Mesothelial cell of epicardium (in vitro differentiated cells): ENCODE data around the gene ACAD8. TPM values are rescaled to one million over a fixed set of nuclear protein-coding genes. Genes with fewer than 3 reads are reported as not detected.

Experiments
- DNase-seq, 2 experiments: peaks; one replicate each; pipeline ENCODE4 v3.0.0; 2021; ENCODE audit warnings: low spot score in 2 of 2; ENCODE audit not compliant: unreplicated experiment in 2 of 2
- H3K27ac Mint-ChIP-seq: 2 replicates; pipeline ENCODE4 v1.8.0; 2021; ENCODE audit warnings: mixed read lengths
- H3K27me3 Mint-ChIP-seq: 2 replicates; pipeline ENCODE4 v1.8.0; 2021; ENCODE audit warnings: low read depth, mixed read lengths
- H3K36me3 Mint-ChIP-seq: 2 replicates; pipeline ENCODE4 v1.8.0; 2021; ENCODE audit warnings: mixed read lengths
- H3K4me1 Mint-ChIP-seq: 2 replicates; pipeline ENCODE4 v1.8.0; 2021; ENCODE audit warnings: mixed read lengths
- H3K4me3 Mint-ChIP-seq: 2 replicates; pipeline ENCODE4 v1.8.0; 2021; ENCODE audit warnings: mild to moderate bottlenecking, moderate library complexity, mixed read lengths
- H3K9me3 Mint-ChIP-seq: 2 replicates; pipeline ENCODE4 v1.8.0; 2021; ENCODE audit warnings: mixed read lengths
- CTCF ChIP-seq: fragments of 200-600 bp; sonication (generic); IDR thresholded peaks from one replicate; pipeline ENCODE4 v1.5.0; 2021; ENCODE audit warnings: antibody characterized with exemption; ENCODE audit not compliant: unreplicated experiment
- total RNA-seq: library from RNA; stranded (reverse); gene quantifications from 3 replicates; pipeline ENCODE4 v1.2.1, GENCODE V29; 2021

ACAD8 gene
- total RNA-seq, 1 donor from 2014 or later = 23.1 TPM

- Mint-ChIP-seq H3K27me3 (no peaks in the 10 kb centered on the region), H3K4me3 (no peak overlapping the region), H3K9me3 (no peaks in the 10 kb centered on the region), H3K4me1 (peaks cover 42% of the 10 kb centered on the region), H3K36me3 (no peaks in the 10 kb centered on the region), H3K27ac (no peak overlapping the region)
- no peak for TF ChIP-seq CTCF
- DNase-seq = no peak
Observed at GRCh38 chr11:134228625-134229024, 24.7 kb upstream of the ACAD8 start.

GRCh38 chr11:134229126-134229790, 24.1 kb upstream of the ACAD8 start:
- no peak overlapping the region for H3K4me3 Mint-ChIP-seq
- H3K27ac Mint-ChIP-seq = no peak overlapping the region
- H3K9me3 Mint-ChIP-seq = no peaks in the 10 kb centered on the region
- H3K4me1 Mint-ChIP-seq = peaks cover 42% of the 10 kb centered on the region
- H3K36me3 Mint-ChIP-seq = no peaks in the 10 kb centered on the region
- TF ChIP-seq CTCF = no peak
- DNase-seq = no peak
- no peaks in the 10 kb centered on the region for H3K27me3 Mint-ChIP-seq

GRCh38 chr11:134230339-134230738, 23.0 kb upstream of the ACAD8 start:
- no peak for DNase-seq
- Mint-ChIP-seq H3K27me3 (no peaks in the 10 kb centered on the region), H3K4me3 (no peak overlapping the region), H3K27ac (no peak overlapping the region), H3K36me3 (no peaks in the 10 kb centered on the region), H3K4me1 (peaks cover 39% of the 10 kb centered on the region), H3K9me3 (no peaks in the 10 kb centered on the region)
- no peak for TF ChIP-seq CTCF

GRCh38 chr11:134231958-134232659, 21.3 kb upstream of the ACAD8 start:
- peaks cover 24% of the 10 kb centered on the region for H3K4me1 Mint-ChIP-seq
- no peak overlapping the region for H3K4me3 Mint-ChIP-seq
- no peak overlapping the region for H3K27ac Mint-ChIP-seq
- peaks cover 3% of the 10 kb centered on the region for H3K36me3 Mint-ChIP-seq
- DNase-seq = no peak
- no peaks in the 10 kb centered on the region for H3K27me3 Mint-ChIP-seq
- H3K9me3 Mint-ChIP-seq = no peaks in the 10 kb centered on the region
- no peak for TF ChIP-seq CTCF

GRCh38 chr11:134233729-134234179, 19.6 kb upstream of the ACAD8 start:
- H3K27ac Mint-ChIP-seq = no peak overlapping the region
- H3K27me3 Mint-ChIP-seq = no peaks in the 10 kb centered on the region
- DNase-seq = no peak
- H3K4me3 Mint-ChIP-seq = no peak overlapping the region
- no peaks in the 10 kb centered on the region for H3K9me3 Mint-ChIP-seq
- TF ChIP-seq CTCF = no peak
- peaks cover 22% of the 10 kb centered on the region for H3K4me1 Mint-ChIP-seq
- H3K36me3 Mint-ChIP-seq = peaks cover 14% of the 10 kb centered on the region
